Ammon's horn (tissue), 1 donor: Measurements from ENCODE around the gene GRM1.
"Not testable (repeated sequence)": the region's sequence is repeated elsewhere in the genome, so short reads cannot be mapped to it uniquely, and the experiment has no call there.

Experiments
- DNase-seq: peaks from one replicate; pipeline ENCODE4 v3.0.0-alpha.2; 2016; ENCODE audit warnings: low spot score

GRM1 gene

DNA sequence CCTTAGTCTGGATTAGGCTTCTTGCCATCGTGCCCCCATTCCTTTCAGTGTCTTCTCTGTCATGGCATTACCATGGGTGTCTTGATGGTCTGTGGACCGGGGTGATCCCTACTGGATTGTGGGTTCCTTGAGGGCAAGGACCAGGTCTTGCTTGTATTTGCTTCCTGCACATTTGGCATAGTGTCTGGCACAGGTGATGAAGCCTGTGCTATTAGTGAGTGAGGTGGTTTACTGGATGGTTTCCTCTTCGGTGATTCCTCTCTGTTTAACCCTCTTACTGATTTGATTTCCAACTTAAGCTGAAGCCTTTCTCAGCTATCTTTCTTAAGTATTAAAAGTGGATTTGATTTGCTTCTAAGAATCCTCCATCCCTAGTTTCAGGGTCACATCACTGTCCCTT lies 162.3 kb downstream of the GRM1 start:
- no peak for DNase-seq

- no peak for DNase-seq
Measured at GRCh38 chr6:146191612-146192011, 162.8 kb downstream of the GRM1 start.

DNA sequence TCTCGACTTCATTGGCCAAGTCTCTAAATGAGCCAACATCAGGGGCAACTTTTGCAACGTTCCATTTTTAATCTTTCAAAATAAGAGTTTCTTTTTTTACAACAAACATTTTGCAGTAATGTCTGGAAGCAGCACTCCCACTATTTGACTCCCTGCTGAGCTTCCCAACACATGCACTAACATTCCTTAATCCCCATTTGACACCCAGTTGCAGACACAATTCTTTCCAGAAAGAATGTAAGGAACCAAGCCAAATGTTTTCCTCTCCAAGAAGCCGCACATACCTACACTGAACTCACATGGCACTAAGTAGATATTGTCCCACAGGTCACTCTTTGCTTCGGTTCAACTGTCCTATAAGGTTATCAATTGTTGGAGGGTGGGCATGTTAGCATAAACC lies 165.6 kb downstream of the GRM1 start:
- DNase-seq, result no peak

DNA sequence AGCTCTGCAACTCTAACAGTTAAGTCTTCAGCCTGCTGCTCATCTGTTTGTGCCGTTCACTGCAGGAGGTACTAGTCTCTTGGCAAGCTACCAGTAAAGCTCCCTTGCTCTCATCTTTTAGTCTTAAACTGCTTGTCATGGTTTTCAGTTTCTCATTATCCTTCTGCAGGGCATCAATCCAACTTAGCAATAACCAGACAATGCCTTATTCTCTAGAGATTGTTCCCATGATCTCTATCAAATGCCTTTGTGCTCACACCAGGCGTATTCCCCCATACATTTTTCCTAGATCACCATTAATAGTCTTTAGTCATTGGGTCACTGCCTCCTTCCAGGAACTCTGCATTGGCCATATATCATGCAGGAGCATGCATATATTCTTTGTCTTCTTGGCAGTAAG lies 171.3 kb downstream of the GRM1 start:
- peak; percentile 58 for DNase-seq

DNA sequence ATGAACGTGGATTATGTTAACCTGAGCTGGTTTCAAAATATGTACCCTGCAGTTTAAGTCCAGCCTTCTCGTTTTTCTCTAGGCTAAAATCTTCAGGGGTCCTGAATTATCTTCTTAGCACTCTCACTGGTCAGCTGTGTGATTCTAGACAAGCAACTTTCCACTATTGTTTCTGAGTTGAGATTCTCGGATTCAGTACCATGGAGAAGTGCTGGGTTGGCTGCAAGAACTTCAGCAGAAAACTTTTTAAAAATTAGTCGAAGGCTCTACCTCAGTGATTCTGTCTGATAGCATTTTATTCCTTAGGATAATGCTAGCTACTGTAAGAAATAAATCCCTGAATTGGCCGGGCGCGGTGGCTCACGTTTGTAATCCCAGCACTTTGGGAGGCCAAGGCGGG lies 173.7 kb downstream of the GRM1 start:
- DNase-seq, result no peak

DNA sequence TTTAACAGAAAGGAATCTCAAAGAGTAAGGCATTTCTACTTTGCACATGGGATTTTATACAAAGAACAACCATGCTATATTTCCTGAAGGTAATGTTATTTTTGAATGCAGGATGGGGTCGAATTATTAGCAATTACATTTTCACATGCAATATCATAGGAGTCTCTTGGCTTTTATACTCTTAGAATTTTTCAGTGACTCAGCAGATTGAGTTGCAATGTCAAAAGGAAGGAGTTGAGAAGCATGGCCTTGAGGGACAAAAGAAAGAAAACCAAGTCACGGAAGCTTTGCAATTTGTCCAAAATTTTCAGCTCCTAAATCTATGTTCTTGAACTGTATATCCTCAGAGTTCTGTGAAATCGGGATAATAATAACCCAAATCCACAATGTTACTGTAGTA lies 181.1 kb downstream of the GRM1 start:
- DNase-seq, result no peak

- no peak for DNase-seq
Measured at GRCh38 chr6:146210406-146211083, 181.7 kb downstream of the GRM1 start.

- DNase-seq, result no peak
Measured at GRCh38 chr6:146211646-146212045, 182.8 kb downstream of the GRM1 start.

DNA sequence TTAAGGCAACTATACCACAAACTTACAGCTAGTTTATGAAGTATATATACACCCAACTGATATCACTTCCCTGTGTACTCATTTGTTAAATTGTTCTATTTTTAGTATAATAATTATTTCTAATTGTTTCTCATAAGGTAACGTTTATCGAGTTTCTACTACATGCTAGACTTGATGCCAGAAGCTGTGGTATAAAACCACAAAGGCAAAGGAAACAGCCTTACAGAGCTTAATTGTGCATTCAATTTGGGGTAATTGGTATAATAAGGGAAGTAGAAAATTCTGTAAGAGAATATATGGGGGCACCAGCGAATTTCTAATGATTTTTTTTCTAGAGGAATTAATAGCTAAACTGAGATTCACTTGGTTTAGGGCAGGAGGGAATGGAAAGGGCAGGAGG lies 183.9 kb downstream of the GRM1 start:
- no peak for DNase-seq

- no peak for DNase-seq
Measured at GRCh38 chr6:146219101-146219500, 190.2 kb downstream of the GRM1 start.

DNA sequence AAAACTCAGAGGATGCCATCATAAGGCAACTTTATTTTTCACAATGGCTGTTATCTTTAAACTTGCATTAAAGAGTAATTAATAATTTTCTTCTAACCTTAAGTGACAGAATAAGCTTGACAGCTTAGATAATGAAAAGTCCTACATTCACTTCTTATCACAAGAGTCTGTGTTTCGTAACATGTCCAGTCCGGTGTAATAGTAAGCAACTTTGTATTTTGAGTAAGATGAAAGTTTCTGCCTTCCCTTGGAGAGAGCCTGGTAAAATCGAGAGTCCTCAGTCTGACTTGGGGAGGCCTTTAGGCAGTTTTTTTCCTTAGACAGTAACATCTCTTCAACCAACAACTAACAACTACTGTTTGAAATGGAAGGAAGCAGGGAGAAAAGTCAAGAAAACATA lies 195.6 kb downstream of the GRM1 start:
- no peak for DNase-seq

DNA sequence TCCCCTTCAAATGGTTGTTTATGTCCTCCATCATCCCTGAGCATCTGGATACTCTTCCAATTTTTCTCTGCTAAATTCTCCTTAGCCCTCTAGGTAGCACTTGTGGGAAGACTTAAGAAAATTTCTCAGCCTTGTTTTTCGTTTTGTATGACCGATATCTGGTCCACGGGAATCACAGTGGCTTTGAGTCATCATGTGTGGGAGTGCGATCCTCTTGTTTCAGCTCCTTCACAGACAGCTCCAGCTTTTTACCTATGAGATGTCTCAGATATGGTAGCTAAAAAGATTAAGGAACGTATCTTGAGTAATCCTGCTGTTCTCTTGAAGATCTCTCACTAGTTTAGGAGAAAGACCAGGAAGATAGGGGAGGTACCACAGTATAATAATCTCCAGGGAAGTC lies 196.1 kb downstream of the GRM1 start:
- DNase-seq, result no peak

DNA sequence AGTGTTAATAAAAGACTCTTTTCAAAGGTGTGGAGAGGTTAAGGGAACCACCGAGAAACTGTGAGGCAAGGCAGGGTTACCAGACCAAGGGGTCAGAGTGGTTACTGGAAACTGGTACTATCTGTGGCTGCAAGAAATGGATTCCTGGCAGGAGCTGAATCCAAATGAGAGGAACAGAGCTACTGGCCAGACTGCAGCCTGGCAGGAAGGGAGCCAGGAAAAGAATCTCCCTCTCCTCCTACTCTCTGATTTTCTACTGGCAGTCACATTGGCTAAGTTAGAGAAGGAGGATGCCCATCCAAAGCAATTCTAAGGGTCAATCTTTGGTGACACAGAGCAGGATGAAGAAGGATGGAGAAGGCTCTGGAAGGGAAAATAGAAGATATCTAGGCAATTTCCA lies 211.5 kb downstream of the GRM1 start:
- DNase-seq, result no peak

GRCh38 chr6:146240807-146241206 lies 211.9 kb downstream of the GRM1 start:
- no peak for DNase-seq

GRCh38 chr6:146243646-146244045 lies 214.8 kb downstream of the GRM1 start:
- not testable (repeated sequence) for DNase-seq

DNA sequence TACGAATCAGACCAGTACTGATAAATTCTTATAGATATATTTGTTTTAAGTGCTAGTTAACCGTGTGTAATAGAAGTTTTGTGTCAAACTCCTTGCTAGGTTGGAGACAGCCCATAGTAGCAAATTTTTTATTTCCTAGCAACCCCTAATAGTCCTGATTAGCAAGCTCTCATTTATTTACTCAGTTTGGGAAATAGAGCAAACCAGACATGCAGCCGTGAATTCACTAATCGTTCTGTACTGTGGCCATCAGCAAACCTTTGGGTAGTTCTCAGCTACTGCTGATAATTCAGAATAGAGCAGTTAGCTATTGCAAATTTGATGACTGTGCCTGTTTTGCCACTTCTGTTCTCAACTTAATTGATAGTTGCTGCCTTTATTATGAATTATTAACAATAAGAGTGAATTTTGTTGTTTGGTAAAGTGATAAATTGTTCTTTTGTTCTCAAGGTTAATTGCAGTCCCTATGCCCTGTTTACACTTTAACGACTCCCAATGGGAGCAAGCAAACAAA lies 215.8 kb downstream of the GRM1 start:
- no peak for DNase-seq

DNA sequence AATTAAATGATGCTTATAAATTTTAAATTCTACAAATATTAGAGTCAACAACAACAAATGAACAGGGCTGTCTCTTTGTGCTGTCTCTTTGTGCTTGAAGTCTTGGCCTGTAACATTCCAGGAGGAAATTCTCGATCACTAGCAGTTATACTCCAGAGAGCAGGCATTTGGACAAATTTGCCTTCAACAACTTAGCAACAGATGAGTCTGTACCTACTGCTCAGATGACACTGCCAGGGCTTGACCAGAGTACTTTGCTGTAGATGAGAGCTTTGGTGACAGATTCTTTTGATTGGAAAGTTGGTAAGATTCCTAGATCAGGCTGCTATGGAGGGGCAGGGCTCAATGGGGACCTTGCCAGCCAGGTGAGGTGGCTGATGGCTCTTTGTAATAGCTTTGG lies 217.2 kb downstream of the GRM1 start:
- DNase-seq, result no peak

GRCh38 chr6:146253691-146254090 lies 224.8 kb downstream of the GRM1 start:
- no peak for DNase-seq

GRCh38 chr6:146258206-146258605 lies 229.3 kb downstream of the GRM1 start:
- DNase-seq, result no peak

GRCh38 chr6:146260886-146261285 lies 232.0 kb downstream of the GRM1 start:
- no peak for DNase-seq

- no peak for DNase-seq
Measured at GRCh38 chr6:146265056-146265455, 236.2 kb downstream of the GRM1 start.

- no peak for DNase-seq
Measured at GRCh38 chr6:146267447-146267846, 238.6 kb downstream of the GRM1 start.

GRCh38 chr6:146267946-146268345 lies 239.1 kb downstream of the GRM1 start:
- DNase-seq, result no peak

DNA sequence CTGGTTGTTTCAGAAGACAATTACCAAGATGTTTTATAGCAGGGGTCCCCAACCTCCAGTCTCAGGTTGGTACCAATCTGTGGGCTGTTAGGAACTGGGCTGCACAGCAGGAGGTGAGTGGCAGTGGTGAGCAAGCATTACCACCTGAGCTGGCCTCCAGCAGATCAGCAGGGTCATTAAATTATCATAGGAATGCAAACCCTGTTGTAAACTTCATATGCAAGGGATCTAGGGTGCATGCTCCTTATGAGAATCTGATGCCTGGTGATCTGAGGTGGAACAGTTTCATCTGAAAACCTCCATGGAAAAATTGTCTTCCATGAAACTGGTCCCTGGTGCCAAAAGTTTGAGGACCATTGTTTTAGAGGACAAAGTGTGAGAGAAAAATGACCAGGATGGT lies 240.6 kb downstream of the GRM1 start:
- no peak for DNase-seq
